Measurements from ENCODE around the gene FLYWCH2.

DNA sequence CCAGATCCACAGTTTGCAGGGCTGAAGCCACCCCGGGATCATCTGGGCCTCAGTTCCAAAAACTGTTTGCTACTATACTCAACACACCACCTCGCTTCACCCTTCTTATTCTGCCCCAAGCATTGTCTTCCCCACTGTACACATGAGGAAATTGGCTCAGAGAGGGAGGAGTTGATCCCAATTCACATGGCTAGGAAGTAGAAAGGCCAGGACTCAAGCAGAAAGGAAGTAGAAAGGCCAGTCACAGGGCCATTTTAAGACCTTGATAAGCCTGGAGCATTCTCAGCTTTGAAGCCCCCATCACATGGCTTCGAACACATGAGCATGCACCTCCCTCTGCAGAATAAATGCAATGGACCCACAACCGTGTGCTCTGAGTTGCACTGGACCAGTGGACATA is 17.4 kb upstream of the FLYWCH2 start:
- TF ChIP-seq, protein P1, sequence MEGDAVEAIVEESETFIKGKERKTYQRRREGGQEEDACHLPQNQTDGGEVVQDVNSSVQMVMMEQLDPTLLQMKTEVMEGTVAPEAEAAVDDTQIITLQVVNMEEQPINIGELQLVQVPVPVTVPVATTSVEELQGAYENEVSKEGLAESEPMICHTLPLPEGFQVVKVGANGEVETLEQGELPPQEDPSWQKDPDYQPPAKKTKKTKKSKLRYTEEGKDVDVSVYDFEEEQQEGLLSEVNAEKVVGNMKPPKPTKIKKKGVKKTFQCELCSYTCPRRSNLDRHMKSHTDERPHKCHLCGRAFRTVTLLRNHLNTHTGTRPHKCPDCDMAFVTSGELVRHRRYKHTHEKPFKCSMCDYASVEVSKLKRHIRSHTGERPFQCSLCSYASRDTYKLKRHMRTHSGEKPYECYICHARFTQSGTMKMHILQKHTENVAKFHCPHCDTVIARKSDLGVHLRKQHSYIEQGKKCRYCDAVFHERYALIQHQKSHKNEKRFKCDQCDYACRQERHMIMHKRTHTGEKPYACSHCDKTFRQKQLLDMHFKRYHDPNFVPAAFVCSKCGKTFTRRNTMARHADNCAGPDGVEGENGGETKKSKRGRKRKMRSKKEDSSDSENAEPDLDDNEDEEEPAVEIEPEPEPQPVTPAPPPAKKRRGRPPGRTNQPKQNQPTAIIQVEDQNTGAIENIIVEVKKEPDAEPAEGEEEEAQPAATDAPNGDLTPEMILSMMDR (IDR thresholded peaks at IDR 0.05; ENCODE audit: low read length) = no peak
- no peak for TF ChIP-seq EZH2 (IDR thresholded peaks at IDR 0.05; ENCODE audit: borderline replicate concordance, low read length)

All from OCI-LY1 (cell line).